ENCODE data around the gene KBTBD12.
"Not testable (repeated sequence)": the region's sequence is repeated elsewhere in the genome, so short reads cannot be mapped to it uniquely, and the experiment has no call there.

The KBTBD12 gene

GRCh38 chr3:127905556-127905955 lies 9.5 kb upstream of the KBTBD12 start:
- no peak for DNase-seq

GRCh38 chr3:127906653-127907052 lies 8.4 kb upstream of the KBTBD12 start:
- DNase-seq = not testable (repeated sequence)

- DNase-seq = no peak
Measured at GRCh38 chr3:127908202-127908601, 6.8 kb upstream of the KBTBD12 start.

- no peak for DNase-seq
Measured at GRCh38 chr3:127908951-127909350, 6.1 kb upstream of the KBTBD12 start.

- DNase-seq = no peak
Measured at GRCh38 chr3:127909646-127910045, 5.4 kb upstream of the KBTBD12 start.

- DNase-seq = no peak
Measured at GRCh38 chr3:127911421-127911931, 3.6 kb upstream of the KBTBD12 start.

GRCh38 chr3:127913841-127914240 lies 1.2 kb upstream of the KBTBD12 start:
- DNase-seq = not testable (repeated sequence)

GRCh38 chr3:127914584-127914983 lies 448 bp upstream of the KBTBD12 start:
- no peak for DNase-seq

- no peak for DNase-seq
Measured at GRCh38 chr3:127915937-127916493, 983 bp downstream of the KBTBD12 start.

GRCh38 chr3:127920738-127921137 lies 5.7 kb downstream of the KBTBD12 start:
- DNase-seq = no peak

GRCh38 chr3:127923611-127924010 lies 8.6 kb downstream of the KBTBD12 start:
- DNase-seq = no peak

- DNase-seq = no peak
Measured at GRCh38 chr3:127925384-127925783, 10.4 kb downstream of the KBTBD12 start.

- DNase-seq = no peak
Measured at GRCh38 chr3:127927829-127928604, 13.0 kb downstream of the KBTBD12 start.

- no peak for DNase-seq
Measured at GRCh38 chr3:127929818-127930413, 14.9 kb downstream of the KBTBD12 start.

GRCh38 chr3:127933396-127933795 lies 18.4 kb downstream of the KBTBD12 start:
- no peak for DNase-seq

- no peak for DNase-seq
Measured at GRCh38 chr3:127938800-127939199, 23.8 kb downstream of the KBTBD12 start.

GRCh38 chr3:127940116-127940515 lies 25.1 kb downstream of the KBTBD12 start:
- DNase-seq = no peak

GRCh38 chr3:127942613-127943012 lies 27.6 kb downstream of the KBTBD12 start:
- DNase-seq = no peak

- no peak for DNase-seq
Measured at GRCh38 chr3:127948211-127948610, 33.2 kb downstream of the KBTBD12 start.

GRCh38 chr3:127949446-127950055 lies 34.5 kb downstream of the KBTBD12 start:
- no peak for DNase-seq

- DNase-seq = no peak
Measured at GRCh38 chr3:127951276-127951675, 36.2 kb downstream of the KBTBD12 start.

GRCh38 chr3:127953091-127954035 lies 38.3 kb downstream of the KBTBD12 start:
- no peak for DNase-seq
